Measurements from ENCODE around the gene SMARCA2.

DNA sequence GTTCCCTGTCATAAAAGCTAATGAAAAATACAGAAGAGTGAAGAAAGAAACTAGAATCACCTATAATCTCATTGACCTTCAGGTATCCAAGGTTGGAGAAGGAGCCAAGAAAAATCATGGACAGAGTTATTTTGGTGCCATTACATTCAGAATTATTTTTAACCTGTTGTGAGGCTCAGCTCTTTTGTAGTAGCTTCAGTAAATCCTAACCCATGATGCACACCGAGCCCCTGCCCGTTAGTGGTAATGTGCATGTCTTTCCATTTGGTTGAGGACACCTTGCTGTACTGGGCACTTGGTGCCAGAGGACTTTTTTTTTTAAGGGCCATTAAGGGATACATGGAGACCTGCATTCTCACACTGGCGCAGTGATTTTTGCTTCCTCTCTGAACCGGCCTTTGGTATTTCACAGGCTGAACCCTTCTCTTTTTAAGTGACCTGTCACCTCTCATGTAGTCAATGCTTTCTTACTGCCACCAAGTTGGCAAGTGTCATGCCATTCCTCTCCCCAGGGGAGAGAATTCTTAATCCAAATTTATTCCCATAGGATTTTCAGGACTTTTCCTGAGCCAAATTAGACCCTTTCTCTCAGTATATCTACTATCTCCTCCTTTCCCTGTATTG lies 125.6 kb downstream of the SMARCA2 start:
- no peak for TF ChIP-seq POLR2AphosphoS5 (IDR thresholded peaks at IDR 0.05)
- TF ChIP-seq, protein P1, sequence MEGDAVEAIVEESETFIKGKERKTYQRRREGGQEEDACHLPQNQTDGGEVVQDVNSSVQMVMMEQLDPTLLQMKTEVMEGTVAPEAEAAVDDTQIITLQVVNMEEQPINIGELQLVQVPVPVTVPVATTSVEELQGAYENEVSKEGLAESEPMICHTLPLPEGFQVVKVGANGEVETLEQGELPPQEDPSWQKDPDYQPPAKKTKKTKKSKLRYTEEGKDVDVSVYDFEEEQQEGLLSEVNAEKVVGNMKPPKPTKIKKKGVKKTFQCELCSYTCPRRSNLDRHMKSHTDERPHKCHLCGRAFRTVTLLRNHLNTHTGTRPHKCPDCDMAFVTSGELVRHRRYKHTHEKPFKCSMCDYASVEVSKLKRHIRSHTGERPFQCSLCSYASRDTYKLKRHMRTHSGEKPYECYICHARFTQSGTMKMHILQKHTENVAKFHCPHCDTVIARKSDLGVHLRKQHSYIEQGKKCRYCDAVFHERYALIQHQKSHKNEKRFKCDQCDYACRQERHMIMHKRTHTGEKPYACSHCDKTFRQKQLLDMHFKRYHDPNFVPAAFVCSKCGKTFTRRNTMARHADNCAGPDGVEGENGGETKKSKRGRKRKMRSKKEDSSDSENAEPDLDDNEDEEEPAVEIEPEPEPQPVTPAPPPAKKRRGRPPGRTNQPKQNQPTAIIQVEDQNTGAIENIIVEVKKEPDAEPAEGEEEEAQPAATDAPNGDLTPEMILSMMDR (IDR thresholded peaks at IDR 0.05): no peak

Data from esophagus muscularis mucosa (tissue), 3 donors.